Measurements from ENCODE around the gene NIN.

DNA sequence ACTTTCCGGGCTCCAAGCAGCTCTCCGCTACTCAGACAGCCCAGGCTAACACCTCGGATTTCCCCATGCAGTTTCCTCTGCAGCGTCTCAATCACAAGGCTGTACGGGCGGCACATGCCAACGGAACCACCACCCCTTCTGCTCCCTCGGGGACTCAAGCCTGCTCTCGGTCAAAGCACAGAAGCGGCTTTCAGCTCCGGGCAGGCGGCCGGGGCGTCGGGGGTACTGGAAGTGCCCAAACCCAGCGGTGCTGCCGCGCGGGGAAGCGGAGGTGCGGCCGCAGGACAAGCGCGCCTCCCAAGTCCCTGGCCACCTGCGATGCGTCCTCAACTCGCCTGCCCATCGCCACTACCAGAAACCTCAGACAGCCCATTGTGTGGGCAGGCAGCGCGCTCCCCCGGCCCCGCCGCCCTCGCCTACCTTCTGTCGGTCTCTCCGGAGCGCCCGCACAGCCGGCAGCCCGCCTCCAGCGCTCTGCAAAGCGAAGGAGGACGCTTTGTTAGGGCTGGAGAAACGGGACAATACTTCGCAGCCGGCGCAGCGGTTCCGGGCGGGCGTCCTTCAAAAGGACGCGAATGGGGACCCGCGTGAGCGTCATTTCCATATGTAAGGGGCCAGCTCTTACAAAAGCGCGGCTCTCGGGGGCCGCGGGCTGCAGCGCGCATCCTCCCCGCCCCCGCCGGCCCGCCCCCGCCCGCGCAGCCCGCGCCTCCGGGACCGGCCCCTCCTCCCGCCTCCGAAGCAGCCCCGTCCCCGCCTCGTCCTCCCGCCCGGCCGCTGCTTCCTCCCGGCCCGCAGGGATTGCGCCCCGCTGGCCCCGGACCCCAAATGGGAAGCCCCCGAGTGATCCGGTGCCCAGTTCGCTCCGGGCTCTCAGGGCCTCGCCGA is 674 bp downstream of the NIN start:
- TF ChIP-seq, protein P1, sequence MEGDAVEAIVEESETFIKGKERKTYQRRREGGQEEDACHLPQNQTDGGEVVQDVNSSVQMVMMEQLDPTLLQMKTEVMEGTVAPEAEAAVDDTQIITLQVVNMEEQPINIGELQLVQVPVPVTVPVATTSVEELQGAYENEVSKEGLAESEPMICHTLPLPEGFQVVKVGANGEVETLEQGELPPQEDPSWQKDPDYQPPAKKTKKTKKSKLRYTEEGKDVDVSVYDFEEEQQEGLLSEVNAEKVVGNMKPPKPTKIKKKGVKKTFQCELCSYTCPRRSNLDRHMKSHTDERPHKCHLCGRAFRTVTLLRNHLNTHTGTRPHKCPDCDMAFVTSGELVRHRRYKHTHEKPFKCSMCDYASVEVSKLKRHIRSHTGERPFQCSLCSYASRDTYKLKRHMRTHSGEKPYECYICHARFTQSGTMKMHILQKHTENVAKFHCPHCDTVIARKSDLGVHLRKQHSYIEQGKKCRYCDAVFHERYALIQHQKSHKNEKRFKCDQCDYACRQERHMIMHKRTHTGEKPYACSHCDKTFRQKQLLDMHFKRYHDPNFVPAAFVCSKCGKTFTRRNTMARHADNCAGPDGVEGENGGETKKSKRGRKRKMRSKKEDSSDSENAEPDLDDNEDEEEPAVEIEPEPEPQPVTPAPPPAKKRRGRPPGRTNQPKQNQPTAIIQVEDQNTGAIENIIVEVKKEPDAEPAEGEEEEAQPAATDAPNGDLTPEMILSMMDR (IDR thresholded peaks at IDR 0.05; ENCODE audit: poor library complexity, severe bottlenecking), result no peak
- TF ChIP-seq EZH2 (IDR thresholded peaks at IDR 0.05; ENCODE audit: borderline replicate concordance, insufficient read depth, low read length, poor library complexity, severe bottlenecking) (no peak), MXI1 (conservative IDR thresholded peaks at IDR 0.05; ENCODE audit: poor library complexity, severe bottlenecking) (peak; percentile 63), RAD21 (conservative IDR thresholded peaks at IDR 0.05) (no peak), EP300 (conservative IDR thresholded peaks at IDR 0.05; ENCODE audit: poor library complexity, severe bottlenecking) (peak; percentile 29), POLR2AphosphoS5 (IDR thresholded peaks at IDR 0.05) (peak; percentile 36)
- TF ChIP-seq, protein P2, sequence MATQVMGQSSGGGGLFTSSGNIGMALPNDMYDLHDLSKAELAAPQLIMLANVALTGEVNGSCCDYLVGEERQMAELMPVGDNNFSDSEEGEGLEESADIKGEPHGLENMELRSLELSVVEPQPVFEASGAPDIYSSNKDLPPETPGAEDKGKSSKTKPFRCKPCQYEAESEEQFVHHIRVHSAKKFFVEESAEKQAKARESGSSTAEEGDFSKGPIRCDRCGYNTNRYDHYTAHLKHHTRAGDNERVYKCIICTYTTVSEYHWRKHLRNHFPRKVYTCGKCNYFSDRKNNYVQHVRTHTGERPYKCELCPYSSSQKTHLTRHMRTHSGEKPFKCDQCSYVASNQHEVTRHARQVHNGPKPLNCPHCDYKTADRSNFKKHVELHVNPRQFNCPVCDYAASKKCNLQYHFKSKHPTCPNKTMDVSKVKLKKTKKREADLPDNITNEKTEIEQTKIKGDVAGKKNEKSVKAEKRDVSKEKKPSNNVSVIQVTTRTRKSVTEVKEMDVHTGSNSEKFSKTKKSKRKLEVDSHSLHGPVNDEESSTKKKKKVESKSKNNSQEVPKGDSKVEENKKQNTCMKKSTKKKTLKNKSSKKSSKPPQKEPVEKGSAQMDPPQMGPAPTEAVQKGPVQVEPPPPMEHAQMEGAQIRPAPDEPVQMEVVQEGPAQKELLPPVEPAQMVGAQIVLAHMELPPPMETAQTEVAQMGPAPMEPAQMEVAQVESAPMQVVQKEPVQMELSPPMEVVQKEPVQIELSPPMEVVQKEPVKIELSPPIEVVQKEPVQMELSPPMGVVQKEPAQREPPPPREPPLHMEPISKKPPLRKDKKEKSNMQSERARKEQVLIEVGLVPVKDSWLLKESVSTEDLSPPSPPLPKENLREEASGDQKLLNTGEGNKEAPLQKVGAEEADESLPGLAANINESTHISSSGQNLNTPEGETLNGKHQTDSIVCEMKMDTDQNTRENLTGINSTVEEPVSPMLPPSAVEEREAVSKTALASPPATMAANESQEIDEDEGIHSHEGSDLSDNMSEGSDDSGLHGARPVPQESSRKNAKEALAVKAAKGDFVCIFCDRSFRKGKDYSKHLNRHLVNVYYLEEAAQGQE (IDR thresholded peaks at IDR 0.05; ENCODE audit: borderline replicate concordance), result peak; percentile 87
